ENCODE data around the gene NCAM2.

DNA sequence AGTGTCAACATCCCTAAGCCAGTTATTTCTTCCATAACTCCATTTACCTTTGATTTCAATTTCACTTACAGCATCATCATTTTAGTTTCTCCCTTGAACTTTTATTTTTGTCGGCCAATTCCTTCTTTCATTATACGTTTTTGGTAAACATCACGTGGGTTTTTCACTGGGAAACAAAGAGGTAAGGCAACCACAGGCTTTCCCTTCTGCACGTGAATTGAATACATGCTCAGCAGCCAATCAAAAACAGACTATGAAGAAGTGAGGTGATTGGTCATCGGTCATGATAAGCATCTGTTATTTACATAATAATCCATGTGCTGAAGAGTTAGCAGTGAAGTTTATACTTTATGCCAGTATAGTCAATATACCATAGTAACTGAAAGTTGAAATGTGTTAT, 98.7 kb downstream of the NCAM2 start:
- TF ChIP-seq CTCF (IDR thresholded peaks at IDR 0.05; ENCODE audit: poor library complexity) (no peak), EZH2 (IDR thresholded peaks at IDR 0.05; ENCODE audit: borderline replicate concordance) (no peak), EZH2phosphoT487 (IDR thresholded peaks at IDR 0.05; ENCODE audit: low read depth, severe bottlenecking, unreplicated experiment) (no peak)

Data from hepatocyte (in vitro differentiated cells).